Ovary (tissue), 10 donors: ENCODE data around the gene ARR3. TPM values are rescaled to one million over a fixed set of nuclear protein-coding genes. Genes with fewer than 3 reads are reported as not detected.
A peak's percentile ranks its signal among the peaks of the same experiment; 100 is the strongest.

Experiments used
- DNase-seq, 5 donors: peaks; one replicate each; pipeline ENCODE4 v3.0.0-alpha.2; 2019 to 2020
- H3K27ac ChIP-seq, 2 donors: fragments of 200-600 bp; one replicate each; pipeline versions ENCODE4 v1.5.1 to v1.8.0; 2019 to 2022
- H3K27me3 ChIP-seq: fragments of 200-600 bp; one replicate; pipeline ENCODE4 v1.8.0; 2022
- H3K36me3 ChIP-seq: fragments of 200-600 bp; sonication (generic); one replicate; pipeline ENCODE4 v1.5.1; 2019
- H3K4me1 ChIP-seq: one replicate; pipeline ENCODE4 v1.8.1; 2013; ENCODE audit warnings: mild to moderate bottlenecking, moderate library complexity; ENCODE audit not compliant: insufficient read depth
- H3K4me3 ChIP-seq: fragments of 200-600 bp; sonication (generic); one replicate; pipeline ENCODE4 v1.5.1; 2017
- H3K9me3 ChIP-seq, 2 donors: fragments of 200-600 bp in 1 of 2; sonication (generic) in 1 of 2; one replicate each; pipeline versions ENCODE4 v1.5.1 to v1.8.1; 2013 to 2019; ENCODE audit warnings: mild to moderate bottlenecking in 1 of 2, moderate library complexity in 1 of 2
- EP300 ChIP-seq: sonication (generic); formaldehyde crosslinking; IDR thresholded peaks from one replicate; pipeline ENCODE4 v1.6.1; 2017; ENCODE audit warnings: antibody characterized with exemption
- POLR2A ChIP-seq: fragments of 450-650 bp; IDR thresholded peaks from one replicate; pipeline ENCODE4 v1.6.1; 2017; ENCODE audit warnings: antibody characterized with exemption, mild to moderate bottlenecking, moderate library complexity
- WGBS, 3 donors: extraction: QIAGEN DNeasy Blood & Tissue Kit in 1 of 3; methylation state at CpG; one replicate each; pipeline versions ENCODE4 v1.1.5 to v1.1.7; 2013 to 2017; 5-methylcytosine and 5-hydroxymethylcytosine counted together
- intact Hi-C, 4 donors: fragments of 100-400 bp; cut with DNase I; formaldehyde crosslinking; loops; one replicate each; pipeline versions ENCODE4 v1.11.0 to v1.15.1; 2022 to 2023
- long read RNA-seq, 3 donors: library from polyadenylated mRNA in 2 of 3; unstranded in 2 of 3; transcript quantifications; one replicate each; pipeline ENCODE4 v2.0.0 and lab custom pipeline, GENCODE V29; 2021 to 2026
- polyA plus RNA-seq, 2 donors: library from polyadenylated mRNA; stranded (reverse); fragments of 200-250 nt in 1 of 2; fragments of 350-450 nt in 1 of 2; fragmentation: Illumina TruSeq in 1 of 2; extraction: RNeasy Lipid Tissue Mini Kit (QIAGEN cat#74804) in 1 of 2; gene quantifications; one replicate each; pipeline ENCODE4 v1.2.3, GENCODE V29; 2013 to 2014
- total RNA-seq, 7 donors: library from RNA; depleted of rRNA in 2 of 7; stranded (reverse); fragments of >200 nt in 2 of 7; fragmentation: NEBNext Ultra II Directional in 3 of 7; extraction: Animal tissue kit (Norgen Biotek cat#: 25700) in 3 of 7; gene quantifications; one replicate each; pipeline versions ENCODE4 v1.1.0 to v1.2.4, GENCODE V29; 2016 to 2023
- TF ChIP-seq, protein P1 (sequence below), 3 donors: fragments of 450-650 bp in 2 of 3; fragments of 200-600 bp in 1 of 3; IDR thresholded peaks; one replicate each; pipeline versions ENCODE4 v1.5.1 to v1.8.0; 2016 to 2022; ENCODE audit warnings: antibody characterized with exemption in 3 of 3, mild to moderate bottlenecking in 1 of 3
- donor health status: DM: no; HTN: no; CAD: no; lungs with moderate emphysema.
- donor health status: DM: no; HTN: no; CAD: no.
- donor health status: Bipolar disorder and iron deficiency.
- donor health status: DM: yes; HTN: yes; CAD: no.
- donor health status: DM: no; HTN: no; CAD: no.
- donor health status: DM: yes; HTN: yes; CAD: no.

The ARR3 gene
- total RNA-seq (not detected), polyA plus RNA-seq (not detected)
- long read RNA-seq, donor 1, result 0 reads
- long read RNA-seq, donor 2, partial matches to known transcripts, result 101 of 114 reads
- long read RNA-seq, donor 2, other reads (novel, unspliced or antisense), result 13 of 114 reads
- long read RNA-seq, donor 3, result 0 reads

DNA sequence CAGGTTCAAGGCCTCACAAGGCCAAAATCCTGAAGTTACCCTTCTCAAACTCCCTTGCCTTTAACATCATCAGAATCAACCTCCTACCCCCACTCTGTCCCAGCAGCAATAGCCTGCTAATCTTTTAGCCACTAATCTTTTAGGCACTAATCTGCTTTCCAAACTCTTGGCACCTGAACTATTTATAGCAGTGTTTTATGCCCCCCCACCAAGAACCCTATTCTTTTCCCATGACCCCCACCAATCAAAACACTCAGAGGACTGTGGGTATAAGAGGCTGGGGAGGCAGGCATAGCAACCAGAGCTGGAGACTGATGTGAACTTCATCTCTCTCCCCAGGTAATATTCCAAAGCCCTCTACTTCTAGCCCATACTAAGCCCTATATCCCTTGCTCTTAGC lies at the start of gene ARR3:
Gene ARR3 (plus strand): TSS at position 301 of the 400 bp plus-strand sequence. CDS start 1,052 bp downstream, outside the sequence.
- Histone ChIP-seq H3K9me3 (no peaks in the 10 kb centered on the region), H3K27me3 (no peaks in the 10 kb centered on the region), H3K27ac (no peak within 1 kb of the TSS), H3K4me1 (no peaks in the 10 kb centered on the region), H3K36me3 (no peaks in the 10 kb centered on the region), H3K4me3 (no peak within 1 kb of the TSS)
- no peak for TF ChIP-seq EP300
- TF ChIP-seq, protein P1, sequence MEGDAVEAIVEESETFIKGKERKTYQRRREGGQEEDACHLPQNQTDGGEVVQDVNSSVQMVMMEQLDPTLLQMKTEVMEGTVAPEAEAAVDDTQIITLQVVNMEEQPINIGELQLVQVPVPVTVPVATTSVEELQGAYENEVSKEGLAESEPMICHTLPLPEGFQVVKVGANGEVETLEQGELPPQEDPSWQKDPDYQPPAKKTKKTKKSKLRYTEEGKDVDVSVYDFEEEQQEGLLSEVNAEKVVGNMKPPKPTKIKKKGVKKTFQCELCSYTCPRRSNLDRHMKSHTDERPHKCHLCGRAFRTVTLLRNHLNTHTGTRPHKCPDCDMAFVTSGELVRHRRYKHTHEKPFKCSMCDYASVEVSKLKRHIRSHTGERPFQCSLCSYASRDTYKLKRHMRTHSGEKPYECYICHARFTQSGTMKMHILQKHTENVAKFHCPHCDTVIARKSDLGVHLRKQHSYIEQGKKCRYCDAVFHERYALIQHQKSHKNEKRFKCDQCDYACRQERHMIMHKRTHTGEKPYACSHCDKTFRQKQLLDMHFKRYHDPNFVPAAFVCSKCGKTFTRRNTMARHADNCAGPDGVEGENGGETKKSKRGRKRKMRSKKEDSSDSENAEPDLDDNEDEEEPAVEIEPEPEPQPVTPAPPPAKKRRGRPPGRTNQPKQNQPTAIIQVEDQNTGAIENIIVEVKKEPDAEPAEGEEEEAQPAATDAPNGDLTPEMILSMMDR (IDR thresholded peaks at IDR 0.05), result no peak
- TF ChIP-seq POLR2A, result no peak
- no peak for DNase-seq
- intact Hi-C loops, result no loop called here

DNA sequence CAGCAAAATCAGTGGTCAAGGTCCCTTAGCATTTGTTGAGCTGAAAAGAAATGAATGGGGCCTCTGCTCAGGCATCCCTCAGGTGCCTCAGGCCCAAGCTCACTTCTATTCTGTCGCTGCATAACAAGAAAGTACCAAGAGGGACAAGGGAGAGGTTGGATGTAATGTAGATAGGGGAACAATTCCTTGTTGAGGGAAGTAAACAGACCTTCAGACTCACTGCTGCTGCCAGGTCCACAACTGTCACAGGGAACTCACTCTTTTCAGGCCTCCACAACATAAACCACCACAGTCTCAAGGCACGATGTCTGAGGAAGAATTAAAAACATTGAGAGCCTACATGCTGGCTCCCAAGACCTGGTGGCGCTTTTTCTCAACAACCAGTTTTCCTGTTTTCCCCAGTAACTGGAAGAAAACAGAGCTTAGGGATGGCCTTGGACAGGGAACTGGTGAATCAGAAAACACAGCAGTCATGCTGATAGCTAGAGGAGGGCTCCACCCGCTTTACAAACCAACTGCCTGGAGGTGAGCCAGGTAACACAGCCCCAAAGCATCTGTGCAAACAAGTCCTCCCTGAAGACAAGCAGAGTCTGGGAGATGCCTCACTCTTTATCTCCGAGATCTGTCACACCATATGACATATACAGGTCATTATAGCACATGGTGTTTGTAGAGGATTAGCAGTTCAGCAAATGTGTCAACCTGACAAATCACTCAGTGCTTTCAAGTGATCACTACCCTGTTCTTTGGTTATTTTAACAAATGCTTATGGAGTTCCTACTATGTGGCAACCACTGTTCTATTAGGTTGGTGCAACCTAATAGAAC lies 48.0 kb upstream of the ARR3 start:
- TF ChIP-seq, protein P1 (IDR thresholded peaks at IDR 0.05), result no peak
- no peak for TF ChIP-seq EP300
- no peak for TF ChIP-seq POLR2A
- no peaks in the 10 kb centered on the region for H3K9me3 ChIP-seq
- peaks cover 2% of the 10 kb centered on the region for H3K4me1 ChIP-seq
- H3K27ac ChIP-seq, result peak overlapping the region in 1 of 2 donors; percentile 46
- peak in 3 of 5 donors; percentile 22 to 57 (median 42) for DNase-seq
- no peak overlapping the region for H3K4me3 ChIP-seq
- intact Hi-C loops, result no loop called here
- no peaks in the 10 kb centered on the region for H3K36me3 ChIP-seq
- WGBS, 3 donors, result 35 to 51% (median 48%) methylated on average over 5 of the region's 5 CpGs
- no peaks in the 10 kb centered on the region for H3K27me3 ChIP-seq

DNA sequence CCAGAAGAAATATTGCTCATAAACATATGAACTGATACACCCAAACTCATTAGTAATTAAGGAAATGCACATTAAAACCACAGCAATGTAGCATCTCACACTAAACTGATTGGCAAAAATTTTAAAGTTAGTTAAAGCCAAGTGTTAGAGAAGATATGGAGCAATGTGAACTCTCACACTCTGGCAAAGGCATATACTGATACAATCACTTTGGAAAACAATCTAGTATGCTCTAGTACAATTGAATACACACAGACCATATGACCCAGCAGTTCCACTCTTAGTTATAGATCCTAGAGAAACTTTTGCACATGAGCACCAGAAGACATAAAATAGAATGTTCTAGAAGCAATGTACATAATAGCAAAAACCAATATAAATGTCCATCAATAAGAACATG lies 42.1 kb upstream of the ARR3 start:
- TF ChIP-seq EP300 (no peak), POLR2A (no peak)
- TF ChIP-seq, protein P1 (IDR thresholded peaks at IDR 0.05), result no peak
- Histone ChIP-seq H3K4me1 (no peaks in the 10 kb centered on the region), H3K27ac (no peak overlapping the region), H3K27me3 (no peaks in the 10 kb centered on the region), H3K9me3 (no peaks in the 10 kb centered on the region), H3K4me3 (no peak overlapping the region), H3K36me3 (no peaks in the 10 kb centered on the region)
- DNase-seq, result no peak
- intact Hi-C loops, result no loop called here

DNA sequence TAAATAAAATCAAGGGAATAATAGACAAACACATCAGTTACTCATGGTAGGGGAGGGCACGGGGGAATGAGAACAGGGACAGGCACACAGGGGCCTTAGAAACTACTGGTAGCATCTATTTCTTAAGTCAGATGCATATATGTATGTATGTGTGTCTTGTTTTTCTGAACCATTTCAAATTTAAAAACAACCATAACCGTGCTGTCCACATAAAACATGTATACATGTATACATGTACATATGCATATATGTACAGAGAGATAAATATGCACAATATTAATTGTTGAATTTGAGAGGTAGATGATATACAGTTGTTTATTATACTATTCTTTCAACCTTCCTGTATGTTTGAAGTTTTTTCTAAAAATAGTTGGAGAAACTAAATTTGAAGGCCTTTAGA lies 41.4 kb upstream of the ARR3 start:
- no peak for DNase-seq
- Histone ChIP-seq H3K9me3 (no peaks in the 10 kb centered on the region), H3K36me3 (no peaks in the 10 kb centered on the region), H3K4me1 (no peaks in the 10 kb centered on the region), H3K4me3 (no peak overlapping the region), H3K27me3 (no peaks in the 10 kb centered on the region), H3K27ac (no peak overlapping the region)
- intact Hi-C loops, result no loop called here
- no peak for TF ChIP-seq EP300
- TF ChIP-seq POLR2A, result no peak
- TF ChIP-seq, protein P1 (IDR thresholded peaks at IDR 0.05), result no peak
- 56 to 74% (median 60%) methylated on average over 2 of the region's 2 CpGs for WGBS, 3 donors
